G401 (cell line): ENCODE measurements around the gene PPARG. TPM values are rescaled to one million over a fixed set of nuclear protein-coding genes. Genes with fewer than 3 reads are reported as not detected.
A peak's percentile ranks its signal among the peaks of the same experiment; 100 is the strongest.
"Not testable (repeated sequence)": the region's sequence is repeated elsewhere in the genome, so short reads cannot be mapped to it uniquely, and the experiment has no call there.

Experiments
- DNase-seq: peaks from one replicate; pipeline ENCODE4 v3.0.0-alpha.2; 2015; ENCODE audit warnings: low spot score
- in situ Hi-C: cut with HindIII; loops from 2 replicates; pipeline ENCODE4 v1.10.0; 2016; ENCODE audit warnings: low sequenced_read_pairs, mixed read lengths
- total RNA-seq: library from RNA; depleted of rRNA; stranded (reverse); fragments of >200 nt; shearing (Covaris generic); gene quantifications from 2 replicates; pipeline ENCODE4 v1.2.3, GENCODE V29; 2014; rRNA removed

PPARG gene
- total RNA-seq, result not detected in 2 replicates

GRCh38 chr3:12288182-12289129, at the start of gene PPARG:
Gene PPARG, plus strand, starts transcription at chr3:12289070. Its CDS starts 90,642 bp downstream, at chr3:12379712.
- in situ Hi-C loops, result no loop called here
- peak; percentile 26 for DNase-seq

GRCh38 chr3:12239301-12239700, 49.6 kb upstream of the PPARG start:
- DNase-seq, result no peak
- in situ Hi-C loops, result no loop called here

GRCh38 chr3:12242772-12243171, 46.1 kb upstream of the PPARG start:
- no peak for DNase-seq
- in situ Hi-C loops, result no loop called here

- DNase-seq, result no peak
- in situ Hi-C loops, result no loop called here
Measured at GRCh38 chr3:12246497-12247163, 42.2 kb upstream of the PPARG start.

- in situ Hi-C loops, result no loop called here
Measured at GRCh38 chr3:12247411-12247810, 41.5 kb upstream of the PPARG start.

GRCh38 chr3:12249519-12249918, 39.4 kb upstream of the PPARG start:
- in situ Hi-C loops, result no loop called here
- no peak for DNase-seq

More at GRCh38 chr3:12247411-12247810, 41.5 kb upstream of the PPARG start:
- no peak for DNase-seq

- no peak for DNase-seq
- in situ Hi-C loops, result no loop called here
Measured at GRCh38 chr3:12252889-12253288, 36.0 kb upstream of the PPARG start.

- in situ Hi-C loops, result no loop called here
- no peak for DNase-seq
Measured at GRCh38 chr3:12253516-12254343, 35.1 kb upstream of the PPARG start.

- in situ Hi-C loops, result no loop called here
- DNase-seq, result no peak
Measured at GRCh38 chr3:12255393-12255792, 33.5 kb upstream of the PPARG start.

- DNase-seq, result no peak
- in situ Hi-C loops, result no loop called here
Measured at GRCh38 chr3:12258911-12259310, 30.0 kb upstream of the PPARG start.

- in situ Hi-C loops, DNase-seq: not testable (repeated sequence)
Measured at GRCh38 chr3:12262173-12262572, 26.7 kb upstream of the PPARG start.

GRCh38 chr3:12265508-12265907, 23.4 kb upstream of the PPARG start:
- DNase-seq, result no peak
- in situ Hi-C loops, result no loop called here

GRCh38 chr3:12266038-12266437, 22.8 kb upstream of the PPARG start:
- no peak for DNase-seq
- in situ Hi-C loops, result no loop called here

GRCh38 chr3:12267376-12268030, 21.4 kb upstream of the PPARG start:
- DNase-seq, result no peak
- in situ Hi-C loops, result no loop called here

- in situ Hi-C loops, result no loop called here
Measured at GRCh38 chr3:12268049-12268735, 20.7 kb upstream of the PPARG start.

GRCh38 chr3:12270976-12271375, 17.9 kb upstream of the PPARG start:
- in situ Hi-C loops, result no loop called here
- DNase-seq, result no peak

More at GRCh38 chr3:12268049-12268735, 20.7 kb upstream of the PPARG start:
- DNase-seq, result no peak

GRCh38 chr3:12273045-12273695, 15.7 kb upstream of the PPARG start:
- in situ Hi-C loops, result no loop called here
- no peak for DNase-seq
